ENCODE measurements around the gene KMT2E. TPM values are rescaled to one million over a fixed set of nuclear protein-coding genes. Genes with fewer than 3 reads are reported as not detected.

The KMT2E gene
- total RNA-seq, 4 donors from 2014 or later: 93.9 to 208 (median 118) TPM

DNA sequence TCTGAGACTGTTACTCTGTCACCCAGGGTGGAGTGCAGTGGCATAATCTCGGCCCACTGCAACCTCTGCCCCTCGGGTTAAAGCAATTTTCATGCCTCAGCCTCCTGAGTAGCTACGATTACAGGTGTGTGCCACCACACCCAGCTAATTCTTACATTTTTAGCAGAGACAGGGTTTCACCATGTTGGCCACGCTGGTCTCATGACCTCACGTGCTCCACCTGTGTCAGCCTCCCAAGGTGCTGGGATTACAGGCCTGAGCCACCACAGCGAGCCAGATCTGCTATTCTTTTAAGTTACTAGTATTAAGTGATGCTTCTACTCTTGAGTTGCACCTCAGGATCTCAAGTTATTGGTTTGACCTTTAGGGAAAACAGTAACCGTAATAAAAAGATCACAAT is 23.0 kb upstream of the KMT2E start:
- whole genome bisulfite sequencing: 93% methylated on average over 7 of the region's 7 CpGs

DNA sequence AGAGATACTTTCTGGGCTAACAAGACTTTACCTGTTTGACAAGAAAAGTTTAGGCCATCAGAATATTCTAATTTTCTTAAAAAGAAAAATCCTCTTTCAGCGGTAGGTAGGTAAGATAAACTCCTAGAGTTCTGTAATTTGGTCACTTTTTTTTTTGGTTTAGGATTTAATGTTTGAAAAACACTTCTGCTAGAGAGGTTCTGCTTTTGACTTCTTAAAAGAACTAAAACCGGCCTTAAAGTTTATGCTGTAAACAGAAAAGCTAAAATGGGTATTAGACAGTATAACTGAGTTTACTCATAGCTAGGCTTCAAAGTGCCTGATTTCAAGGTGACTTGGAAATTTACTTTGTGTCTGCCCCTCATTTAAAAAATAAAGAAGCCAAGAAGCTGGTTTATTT is 21.7 kb upstream of the KMT2E start:
- H3K9me3 ChIP-seq: no peaks in the 10 kb centered on the region
- DNase-seq (ENCODE audit: low spot score in 2 of 2): no peak
- H3K27me3 ChIP-seq: no peaks in the 10 kb centered on the region
- H3K36me3 ChIP-seq: peaks cover 13% of the 10 kb centered on the region
- WGBS: 81% methylated on average over 2 of the region's 2 CpGs
- peaks cover 46% of the 10 kb centered on the region for H3K4me1 ChIP-seq
- TF ChIP-seq POLR2A (IDR thresholded peaks at IDR 0.05) (no peak), EP300 (IDR thresholded peaks at IDR 0.05) (no peak), POLR2AphosphoS5 (IDR thresholded peaks at IDR 0.05) (no peak)
- TF ChIP-seq, protein P1, sequence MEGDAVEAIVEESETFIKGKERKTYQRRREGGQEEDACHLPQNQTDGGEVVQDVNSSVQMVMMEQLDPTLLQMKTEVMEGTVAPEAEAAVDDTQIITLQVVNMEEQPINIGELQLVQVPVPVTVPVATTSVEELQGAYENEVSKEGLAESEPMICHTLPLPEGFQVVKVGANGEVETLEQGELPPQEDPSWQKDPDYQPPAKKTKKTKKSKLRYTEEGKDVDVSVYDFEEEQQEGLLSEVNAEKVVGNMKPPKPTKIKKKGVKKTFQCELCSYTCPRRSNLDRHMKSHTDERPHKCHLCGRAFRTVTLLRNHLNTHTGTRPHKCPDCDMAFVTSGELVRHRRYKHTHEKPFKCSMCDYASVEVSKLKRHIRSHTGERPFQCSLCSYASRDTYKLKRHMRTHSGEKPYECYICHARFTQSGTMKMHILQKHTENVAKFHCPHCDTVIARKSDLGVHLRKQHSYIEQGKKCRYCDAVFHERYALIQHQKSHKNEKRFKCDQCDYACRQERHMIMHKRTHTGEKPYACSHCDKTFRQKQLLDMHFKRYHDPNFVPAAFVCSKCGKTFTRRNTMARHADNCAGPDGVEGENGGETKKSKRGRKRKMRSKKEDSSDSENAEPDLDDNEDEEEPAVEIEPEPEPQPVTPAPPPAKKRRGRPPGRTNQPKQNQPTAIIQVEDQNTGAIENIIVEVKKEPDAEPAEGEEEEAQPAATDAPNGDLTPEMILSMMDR (IDR thresholded peaks at IDR 0.05): no peak
- H3K27ac ChIP-seq: no peak overlapping the region
- H3K4me3 ChIP-seq: no peak overlapping the region

More for the DNA sequence above, 23.0 kb upstream of the KMT2E start:
- peaks cover 13% of the 10 kb centered on the region for H3K36me3 ChIP-seq
- TF ChIP-seq POLR2AphosphoS5 (IDR thresholded peaks at IDR 0.05): no peak
- TF ChIP-seq, protein P1 (IDR thresholded peaks at IDR 0.05): no peak
- no peak for TF ChIP-seq POLR2A (IDR thresholded peaks at IDR 0.05)
- no peak for TF ChIP-seq EP300 (IDR thresholded peaks at IDR 0.05)
- H3K27me3 ChIP-seq: no peaks in the 10 kb centered on the region
- no peak overlapping the region for H3K4me3 ChIP-seq
- no peak overlapping the region for H3K27ac ChIP-seq
- peaks cover 54% of the 10 kb centered on the region for H3K4me1 ChIP-seq
- DNase-seq (ENCODE audit: low spot score in 2 of 2): no peak
- H3K9me3 ChIP-seq: no peaks in the 10 kb centered on the region

DNA sequence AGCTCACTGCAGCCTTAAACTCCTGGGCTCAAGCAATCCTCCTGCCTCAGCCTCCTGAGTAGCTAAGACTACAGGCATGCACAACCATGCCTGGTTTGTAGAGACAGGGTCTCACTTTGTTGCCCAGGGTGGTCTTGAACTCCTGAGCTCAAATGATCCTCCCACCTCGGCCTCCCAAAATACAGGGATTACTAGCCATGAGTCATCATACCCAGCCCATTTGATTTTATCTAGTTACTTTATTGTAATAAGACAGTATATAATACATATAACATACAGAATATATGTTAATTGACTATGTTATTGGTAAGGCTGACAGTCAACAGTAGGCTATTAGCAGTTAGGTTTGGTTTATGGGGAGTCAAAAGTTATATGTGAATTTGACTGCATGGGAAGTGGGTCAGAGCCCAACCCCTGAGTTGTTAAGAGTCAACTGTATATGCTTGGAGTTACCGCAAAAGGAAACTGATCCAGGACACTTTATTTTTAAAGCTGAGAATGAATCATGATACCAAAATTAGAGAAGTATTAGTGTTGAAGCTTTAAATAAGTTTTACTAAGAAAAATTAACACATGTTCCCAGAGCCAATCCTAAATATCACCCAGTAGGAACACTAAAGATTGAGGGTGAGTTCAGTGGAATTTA is 20.7 kb upstream of the KMT2E start:
- Histone ChIP-seq H3K4me3 (no peak overlapping the region), H3K27ac (no peak overlapping the region), H3K9me3 (no peaks in the 10 kb centered on the region), H3K27me3 (no peaks in the 10 kb centered on the region), H3K36me3 (peaks cover 13% of the 10 kb centered on the region), H3K4me1 (peaks cover 48% of the 10 kb centered on the region)
- WGBS: 50% methylated on average over 2 of the region's 2 CpGs
- DNase-seq (ENCODE audit: low spot score in 2 of 2): no peak
- TF ChIP-seq POLR2AphosphoS5 (IDR thresholded peaks at IDR 0.05): no peak
- TF ChIP-seq, protein P1 (IDR thresholded peaks at IDR 0.05): no peak
- no peak for TF ChIP-seq POLR2A (IDR thresholded peaks at IDR 0.05)
- TF ChIP-seq EP300 (IDR thresholded peaks at IDR 0.05): no peak

DNA sequence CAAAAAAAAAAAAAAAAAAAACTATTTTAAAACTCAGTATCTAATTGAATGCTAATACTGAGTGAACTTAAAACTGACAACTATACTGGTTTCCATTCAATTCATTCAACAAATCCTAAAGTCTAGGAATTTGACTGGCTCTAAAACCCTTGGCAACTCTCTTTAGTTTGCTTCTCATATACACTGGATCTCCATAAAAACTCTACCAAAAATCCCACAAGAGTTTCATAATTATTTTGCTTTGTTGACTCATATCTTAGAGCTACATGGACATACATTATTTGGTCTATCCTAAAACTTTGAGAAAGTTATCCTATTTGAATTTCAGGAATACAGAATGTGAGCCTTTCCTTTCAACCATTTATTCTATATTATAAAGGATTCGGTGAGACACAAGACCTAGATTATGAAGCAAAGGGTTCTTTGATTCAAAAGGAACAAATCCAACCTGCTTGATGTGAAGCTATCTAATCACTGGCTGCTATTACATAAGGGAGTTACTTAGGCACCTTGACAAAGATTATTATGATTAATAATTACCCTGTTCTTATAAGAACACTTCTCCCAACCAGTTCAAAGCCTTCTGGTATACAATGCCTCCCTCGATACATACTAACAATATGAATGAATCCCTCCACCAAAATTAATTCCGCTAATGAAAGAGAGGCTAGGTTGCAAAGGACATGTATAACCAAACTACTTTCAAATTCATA is 15.8 kb upstream of the KMT2E start:
- Histone ChIP-seq H3K27me3 (no peaks in the 10 kb centered on the region), H3K4me3 (no peak overlapping the region), H3K27ac (no peak overlapping the region), H3K36me3 (no peaks in the 10 kb centered on the region), H3K9me3 (no peaks in the 10 kb centered on the region), H3K4me1 (peaks cover 82% of the 10 kb centered on the region)
- DNase-seq (ENCODE audit: low spot score in 2 of 2): no peak
- WGBS: 74% methylated on average over 3 of the region's 3 CpGs
- TF ChIP-seq, protein P1 (IDR thresholded peaks at IDR 0.05): no peak
- TF ChIP-seq POLR2A (IDR thresholded peaks at IDR 0.05) (no peak), EP300 (IDR thresholded peaks at IDR 0.05) (no peak)

DNA sequence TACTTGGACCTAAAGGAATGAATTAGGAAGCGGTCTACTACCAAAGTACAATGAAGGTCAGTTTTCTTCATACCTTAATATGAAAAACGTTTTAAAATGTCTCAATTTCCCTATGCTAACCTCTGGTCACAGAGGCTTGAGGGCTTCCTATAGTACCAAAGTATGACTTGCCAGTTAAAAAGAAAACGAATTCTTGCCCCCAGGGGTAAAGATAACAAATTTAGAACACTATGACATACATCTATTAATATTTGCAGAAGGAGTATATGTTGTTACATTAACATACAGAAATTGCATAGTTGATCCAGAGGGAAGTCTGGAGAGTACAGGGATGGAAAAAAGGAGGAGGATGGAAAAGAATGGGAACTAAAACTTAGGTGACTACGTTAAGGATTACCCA is 13.8 kb upstream of the KMT2E start:
- DNase-seq (ENCODE audit: low spot score in 2 of 2): no peak
- peaks cover 87% of the 10 kb centered on the region for H3K4me1 ChIP-seq
- no peaks in the 10 kb centered on the region for H3K9me3 ChIP-seq
- H3K4me3 ChIP-seq: no peak overlapping the region
- H3K36me3 ChIP-seq: no peaks in the 10 kb centered on the region
- no peak overlapping the region for H3K27ac ChIP-seq
- 49% methylated on average over 4 of the region's 4 CpGs for WGBS
- TF ChIP-seq, protein P1 (IDR thresholded peaks at IDR 0.05): no peak
- TF ChIP-seq POLR2A (IDR thresholded peaks at IDR 0.05): no peak
- no peak for TF ChIP-seq EP300 (IDR thresholded peaks at IDR 0.05)
- H3K27me3 ChIP-seq: no peaks in the 10 kb centered on the region
